ENCODE results near the gene COG8. TPM values are rescaled to one million over a fixed set of nuclear protein-coding genes. Genes with fewer than 3 reads are reported as not detected.
"Not testable (repeated sequence)": the region's sequence is repeated elsewhere in the genome, so short reads cannot be mapped to it uniquely, and the experiment has no call there.

Gene COG8, protein sequence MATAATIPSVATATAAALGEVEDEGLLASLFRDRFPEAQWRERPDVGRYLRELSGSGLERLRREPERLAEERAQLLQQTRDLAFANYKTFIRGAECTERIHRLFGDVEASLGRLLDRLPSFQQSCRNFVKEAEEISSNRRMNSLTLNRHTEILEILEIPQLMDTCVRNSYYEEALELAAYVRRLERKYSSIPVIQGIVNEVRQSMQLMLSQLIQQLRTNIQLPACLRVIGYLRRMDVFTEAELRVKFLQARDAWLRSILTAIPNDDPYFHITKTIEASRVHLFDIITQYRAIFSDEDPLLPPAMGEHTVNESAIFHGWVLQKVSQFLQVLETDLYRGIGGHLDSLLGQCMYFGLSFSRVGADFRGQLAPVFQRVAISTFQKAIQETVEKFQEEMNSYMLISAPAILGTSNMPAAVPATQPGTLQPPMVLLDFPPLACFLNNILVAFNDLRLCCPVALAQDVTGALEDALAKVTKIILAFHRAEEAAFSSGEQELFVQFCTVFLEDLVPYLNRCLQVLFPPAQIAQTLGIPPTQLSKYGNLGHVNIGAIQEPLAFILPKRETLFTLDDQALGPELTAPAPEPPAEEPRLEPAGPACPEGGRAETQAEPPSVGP
- total RNA-seq: 10 to 100 TPM; 31.7 to 36.6 TPM
- long read RNA-seq, full-length matches to known transcripts: 39 of 51 reads
- long read RNA-seq, partial matches to known transcripts: 8 of 51 reads
- long read RNA-seq, other reads (novel, unspliced or antisense): 4 of 51 reads

DNA sequence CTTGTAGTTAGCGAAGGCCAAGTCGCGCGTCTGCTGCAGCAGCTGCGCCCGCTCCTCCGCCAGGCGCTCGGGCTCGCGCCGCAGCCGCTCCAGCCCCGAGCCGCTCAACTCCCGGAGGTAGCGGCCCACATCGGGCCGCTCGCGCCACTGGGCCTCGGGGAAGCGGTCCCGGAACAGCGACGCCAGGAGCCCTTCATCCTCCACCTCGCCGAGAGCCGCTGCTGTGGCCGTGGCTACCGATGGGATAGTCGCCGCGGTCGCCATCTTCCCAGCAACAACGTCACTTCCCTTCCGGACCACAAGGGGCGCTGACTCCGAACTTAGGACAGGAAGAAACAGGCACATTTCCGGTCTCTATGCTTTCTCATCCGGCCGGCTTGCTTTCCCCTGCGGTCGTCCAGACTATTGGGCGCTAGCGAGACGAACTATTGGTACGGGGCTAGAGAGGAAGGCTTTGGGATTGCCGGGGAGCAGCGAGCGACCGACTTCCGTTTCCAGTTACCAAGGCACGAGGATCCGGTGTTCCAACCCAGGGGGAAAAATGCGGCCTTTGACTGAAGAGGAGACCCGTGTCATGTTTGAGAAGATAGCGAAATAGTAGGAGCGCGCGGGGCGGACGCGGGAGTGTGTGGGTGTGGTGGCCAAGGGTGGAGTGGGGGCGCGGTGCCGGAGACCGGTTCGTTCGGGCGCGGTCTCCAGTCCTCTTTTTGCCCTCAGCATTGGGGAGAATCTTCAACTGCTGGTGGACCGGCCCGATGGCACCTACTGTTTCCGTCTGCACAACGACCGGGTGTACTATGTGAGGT is at the start of gene COG8, which contains the start of gene NIP7:
COG8 (minus strand) TSS at position 276 of the 806 bp plus-strand sequence; CDS start at position 264, 12 bp downstream.
NIP7 (plus strand) TSS at position 484 of the 806 bp plus-strand sequence; CDS start at position 542, 58 bp downstream.
- DNase-seq (peak; percentile 95 to 97), ATAC-seq (peak; percentile 94)
- intact Hi-C loops (cut with DNase I, micrococcal nuclease): no loop called here

DNA sequence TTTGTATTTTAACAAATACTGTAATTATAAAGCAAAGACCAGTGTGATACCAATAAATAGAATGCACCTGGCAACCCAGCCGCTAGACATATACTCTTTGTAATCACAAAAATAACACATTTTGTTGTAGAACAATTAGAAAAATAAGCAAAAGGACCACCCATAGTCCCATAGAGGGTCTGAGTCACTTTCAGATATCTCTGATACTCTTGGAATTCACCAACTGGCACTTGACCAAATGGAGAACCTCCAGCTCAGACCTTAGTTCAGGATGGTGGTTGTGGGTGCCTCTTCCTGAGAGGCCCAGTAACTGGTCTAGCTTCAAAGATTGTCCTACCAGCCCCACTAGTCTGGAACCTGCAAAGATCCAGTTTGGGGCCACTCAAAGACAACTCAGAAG is 47.2 kb upstream of the COG8 start:
- ATAC-seq (no peak), DNase-seq (no peak)
- intact Hi-C loops (cut with DNase I, micrococcal nuclease): no loop called here

GRCh38 chr16:69384974-69385373 is 45.6 kb upstream of the COG8 start:
- ATAC-seq (no peak), DNase-seq (no peak)
- intact Hi-C loops (cut with DNase I, micrococcal nuclease): no loop called here

DNA sequence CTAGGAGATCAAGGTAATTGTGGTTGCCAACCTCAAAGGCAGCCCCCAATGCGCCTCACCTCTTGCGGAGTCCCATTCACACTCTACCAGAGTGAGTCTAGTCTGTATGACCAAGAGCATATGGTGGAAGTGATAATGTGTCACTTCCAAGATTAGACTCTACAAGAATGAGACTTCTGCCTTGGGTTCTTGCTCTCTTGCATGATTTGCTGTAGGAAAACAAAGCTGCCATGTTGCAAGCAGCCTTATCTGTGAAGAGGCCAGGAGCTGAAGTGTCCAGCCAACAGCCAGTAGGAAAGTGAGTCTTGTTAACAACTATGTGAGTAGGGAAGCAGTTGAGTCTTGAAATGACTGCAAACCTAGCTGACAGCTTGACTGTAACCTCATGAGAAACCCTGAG is 43.1 kb upstream of the COG8 start:
- ATAC-seq: no peak
- no peak for DNase-seq
- intact Hi-C loops (cut with DNase I, micrococcal nuclease): no loop called here

- no peak for DNase-seq
- intact Hi-C loops (cut with DNase I, micrococcal nuclease): no loop called here
- ATAC-seq: no peak
Observed at GRCh38 chr16:69381231-69381630, 41.9 kb upstream of the COG8 start.

DNA sequence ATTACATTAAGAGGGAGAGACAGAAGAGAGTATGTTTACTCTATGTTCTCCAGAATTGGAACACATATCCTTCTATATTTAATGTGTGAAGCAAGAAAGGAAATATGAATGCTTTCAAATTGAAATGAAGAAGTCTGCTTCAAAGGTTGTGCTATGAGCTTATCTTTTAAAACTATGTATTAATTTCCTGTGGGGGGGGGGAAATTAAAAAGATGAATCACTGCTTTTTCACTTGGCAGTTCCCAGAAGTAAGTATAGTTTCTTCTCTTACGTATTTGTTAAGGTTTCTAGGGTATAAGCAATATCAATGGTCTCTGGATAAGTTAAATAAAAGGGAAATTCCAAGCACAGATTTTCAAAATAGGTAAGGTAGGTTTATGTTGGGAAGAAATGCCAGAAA is 39.4 kb upstream of the COG8 start:
- intact Hi-C loops (cut with DNase I, micrococcal nuclease): no loop called here
- no peak for ATAC-seq
- no peak for DNase-seq

DNA sequence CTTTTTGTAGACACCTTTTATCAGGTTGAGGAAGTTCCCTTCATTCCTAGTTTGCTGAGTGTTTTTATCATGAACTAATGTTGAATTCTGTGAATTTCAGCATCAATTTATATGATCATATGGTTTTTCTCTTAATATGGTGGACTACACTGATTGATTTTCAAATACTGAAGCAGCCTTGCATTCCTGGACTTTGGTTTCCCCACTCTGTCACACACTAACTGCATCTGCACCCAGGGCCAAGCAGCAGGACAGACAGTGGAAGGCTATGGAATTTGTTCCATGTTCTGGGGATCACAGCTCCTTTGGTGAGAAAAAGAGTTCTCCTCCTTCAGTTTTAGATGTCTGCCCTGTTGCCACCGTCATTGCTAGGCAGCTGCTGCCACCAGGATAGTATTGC is 38.7 kb upstream of the COG8 start:
- ATAC-seq (no peak), DNase-seq (no peak)
- intact Hi-C loops (cut with DNase I, micrococcal nuclease): no loop called here

DNA sequence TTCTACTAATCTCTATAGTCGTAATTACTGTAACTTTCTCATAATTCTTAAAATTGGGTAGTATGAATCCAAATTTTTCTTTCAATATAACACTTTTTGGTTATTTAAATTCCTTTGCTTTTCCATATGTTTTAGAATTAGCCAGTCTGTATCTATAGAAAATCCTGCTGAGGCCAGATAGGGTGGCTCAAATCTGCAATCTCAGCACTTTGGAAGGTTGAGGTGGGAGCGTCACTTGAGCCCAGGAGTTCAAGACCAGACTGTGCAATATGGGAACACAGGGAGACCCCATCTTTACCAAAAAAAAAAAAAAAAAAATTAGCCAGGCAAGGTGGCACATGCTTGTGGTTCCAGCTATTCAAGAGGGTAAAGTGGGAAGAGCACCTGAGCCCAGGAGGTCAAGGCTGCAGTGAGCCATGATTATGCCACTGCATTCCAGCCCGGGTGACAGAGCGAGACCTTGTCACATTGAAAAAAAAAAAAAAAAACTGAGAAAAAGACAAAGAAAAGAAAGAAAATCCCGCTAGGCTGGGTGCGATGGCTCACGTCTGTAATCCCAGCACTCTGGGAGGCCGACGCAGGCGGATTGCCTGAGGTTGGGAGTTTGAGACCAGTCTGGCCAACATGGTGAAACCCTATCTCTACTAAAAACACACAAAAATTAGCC is 37.2 kb upstream of the COG8 start:
- DNase-seq: no peak
- ATAC-seq: no peak
- intact Hi-C loops (cut with DNase I, micrococcal nuclease): no loop called here

DNA sequence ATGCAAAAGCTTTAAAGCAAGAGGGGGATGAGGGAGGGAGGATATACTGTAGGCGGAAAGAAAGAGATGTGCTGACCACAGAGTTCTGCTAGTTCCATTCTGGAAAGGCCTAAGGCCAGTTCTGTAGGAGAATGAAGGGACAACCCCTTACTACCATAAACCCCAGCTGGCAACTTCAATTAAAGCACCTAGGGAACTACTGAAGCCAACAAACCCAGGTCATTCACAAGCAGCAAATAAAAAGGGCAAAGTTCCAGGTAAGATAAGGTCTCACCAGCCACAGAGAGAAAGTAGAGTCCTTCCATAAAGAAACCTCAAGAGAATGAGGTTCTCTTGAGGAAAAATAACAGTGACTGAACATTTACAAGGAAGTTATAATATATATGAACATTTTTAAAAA is 33.7 kb upstream of the COG8 start:
- ATAC-seq (peak; percentile 98), DNase-seq (no peak)
- intact Hi-C loops (cut with DNase I, micrococcal nuclease): no loop called here

DNA sequence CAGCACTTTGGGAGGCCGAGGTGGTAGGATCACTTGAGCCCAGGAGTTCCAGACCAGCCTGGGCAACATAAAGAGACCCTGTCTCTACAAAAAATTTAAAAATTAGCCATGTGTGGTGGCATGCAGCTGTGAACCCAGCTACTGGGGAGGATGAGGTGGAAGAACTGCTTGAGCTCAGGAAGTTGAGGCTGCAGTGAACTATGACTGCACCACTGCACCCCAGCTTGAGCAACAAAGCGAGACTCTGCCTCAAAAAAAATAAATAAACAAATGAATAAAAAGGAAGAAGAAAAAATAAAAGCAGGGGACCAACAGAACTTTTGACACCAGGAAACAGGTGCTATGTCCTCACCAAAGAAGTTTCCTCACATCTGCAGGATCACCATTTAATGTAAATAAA is 32.2 kb upstream of the COG8 start:
- ATAC-seq: no peak
- intact Hi-C loops (cut with DNase I, micrococcal nuclease): no loop called here

DNA sequence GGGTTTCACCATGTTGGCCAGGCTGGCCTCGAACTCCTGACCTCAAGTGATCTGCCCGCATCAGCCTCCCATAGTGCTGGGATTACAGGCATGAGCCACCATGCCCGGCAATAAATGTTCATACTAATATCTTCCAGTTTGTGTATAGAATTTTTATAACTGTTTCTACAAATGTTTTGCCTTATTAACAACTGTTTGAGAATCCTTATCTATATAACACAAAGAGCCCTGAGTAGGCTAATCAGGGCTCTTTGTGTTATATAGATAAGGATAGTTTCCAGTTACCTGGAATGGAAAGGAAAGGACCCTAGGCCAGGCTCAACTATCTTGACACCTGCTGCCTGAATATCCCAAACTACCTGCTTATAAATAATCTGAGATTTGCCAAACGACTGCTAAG is 29.5 kb upstream of the COG8 start:
- ATAC-seq: no peak
- intact Hi-C loops (cut with DNase I, micrococcal nuclease): no loop called here
- no peak for DNase-seq

More for the DNA sequence above, 32.2 kb upstream of the COG8 start:
- no peak for DNase-seq

- intact Hi-C loops (cut with DNase I, micrococcal nuclease): no loop called here
Observed at GRCh38 chr16:69367980-69368379, 28.6 kb upstream of the COG8 start.

DNA sequence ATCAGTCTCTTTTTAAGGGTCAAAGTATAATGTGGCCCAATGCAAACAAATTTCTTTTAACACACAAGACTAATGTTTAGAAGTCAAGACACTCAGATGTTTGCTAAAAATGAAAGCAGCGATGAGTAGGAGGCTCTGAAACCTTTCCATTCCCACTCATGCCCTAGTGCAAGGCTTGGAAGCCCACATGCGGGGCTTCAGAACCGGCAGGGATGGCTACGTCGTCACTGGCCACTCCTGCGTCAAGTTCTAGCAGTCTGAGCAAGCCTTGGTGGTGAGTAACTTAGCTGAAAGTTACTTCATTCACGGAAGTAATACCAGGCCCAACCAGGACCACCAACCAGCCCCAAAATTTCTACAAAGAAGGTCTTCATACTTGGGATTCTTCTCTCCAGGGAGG is 27.1 kb upstream of the COG8 start:
- intact Hi-C loops (cut with DNase I, micrococcal nuclease): no loop called here
- DNase-seq: no peak
- ATAC-seq: no peak

More at GRCh38 chr16:69367980-69368379, 28.6 kb upstream of the COG8 start:
- ATAC-seq: no peak
- DNase-seq: no peak

DNA sequence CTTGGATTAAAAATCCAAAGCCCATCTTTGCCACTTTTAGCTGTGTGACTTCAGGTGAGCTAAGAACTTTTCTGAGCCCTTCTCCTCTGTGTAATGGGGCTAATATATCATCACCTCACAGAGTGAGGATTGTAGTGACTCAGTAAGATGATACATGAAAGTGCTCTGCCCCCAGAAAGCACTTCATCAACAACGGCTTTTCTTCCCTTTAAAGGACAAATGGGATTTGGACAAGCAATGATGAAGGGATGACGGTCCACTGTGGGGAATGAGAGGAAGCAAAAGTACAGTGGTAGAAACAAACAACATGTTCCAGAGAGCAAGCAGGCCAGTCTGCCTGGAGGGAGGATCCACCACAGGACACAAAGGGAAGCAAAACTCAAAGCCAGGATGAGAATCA is 26.5 kb upstream of the COG8 start:
- intact Hi-C loops (cut with DNase I, micrococcal nuclease): no loop called here
- ATAC-seq (no peak), DNase-seq (no peak)

GRCh38 chr16:69364088-69364487 is 24.7 kb upstream of the COG8 start:
- DNase-seq (no peak), ATAC-seq (no peak)
- intact Hi-C loops (cut with DNase I, micrococcal nuclease): no loop called here

DNA sequence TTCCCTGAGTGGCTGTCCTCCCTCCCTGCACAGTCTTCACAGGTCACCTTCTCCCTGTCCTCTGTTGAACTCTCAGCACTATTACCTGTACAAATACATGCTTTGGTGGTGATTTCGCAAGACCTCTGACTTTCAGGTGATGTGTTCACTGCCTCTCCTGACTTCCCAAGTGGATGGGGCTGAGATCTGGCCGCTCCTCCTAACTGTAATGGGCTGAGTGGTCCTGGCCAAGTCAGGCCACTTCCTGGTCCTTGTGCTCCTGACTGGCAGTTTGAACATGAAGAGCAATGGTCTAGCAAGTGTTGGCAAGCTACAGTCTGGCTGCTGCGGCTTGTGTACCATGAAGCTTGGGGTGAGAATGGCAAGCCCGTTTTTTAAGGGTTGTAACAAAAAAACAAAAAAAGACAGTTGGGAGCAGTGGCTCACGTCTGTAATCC is 23.9 kb upstream of the COG8 start:
- intact Hi-C loops (cut with DNase I, micrococcal nuclease): no loop called here
- DNase-seq: no peak

GRCh38 chr16:69360070-69360469 is 20.7 kb upstream of the COG8 start:
- ATAC-seq: peak; percentile 69
- intact Hi-C loops (cut with DNase I, micrococcal nuclease): not testable (repeated sequence)

More for the DNA sequence above, 23.9 kb upstream of the COG8 start:
- peak; percentile 7 for ATAC-seq

DNA sequence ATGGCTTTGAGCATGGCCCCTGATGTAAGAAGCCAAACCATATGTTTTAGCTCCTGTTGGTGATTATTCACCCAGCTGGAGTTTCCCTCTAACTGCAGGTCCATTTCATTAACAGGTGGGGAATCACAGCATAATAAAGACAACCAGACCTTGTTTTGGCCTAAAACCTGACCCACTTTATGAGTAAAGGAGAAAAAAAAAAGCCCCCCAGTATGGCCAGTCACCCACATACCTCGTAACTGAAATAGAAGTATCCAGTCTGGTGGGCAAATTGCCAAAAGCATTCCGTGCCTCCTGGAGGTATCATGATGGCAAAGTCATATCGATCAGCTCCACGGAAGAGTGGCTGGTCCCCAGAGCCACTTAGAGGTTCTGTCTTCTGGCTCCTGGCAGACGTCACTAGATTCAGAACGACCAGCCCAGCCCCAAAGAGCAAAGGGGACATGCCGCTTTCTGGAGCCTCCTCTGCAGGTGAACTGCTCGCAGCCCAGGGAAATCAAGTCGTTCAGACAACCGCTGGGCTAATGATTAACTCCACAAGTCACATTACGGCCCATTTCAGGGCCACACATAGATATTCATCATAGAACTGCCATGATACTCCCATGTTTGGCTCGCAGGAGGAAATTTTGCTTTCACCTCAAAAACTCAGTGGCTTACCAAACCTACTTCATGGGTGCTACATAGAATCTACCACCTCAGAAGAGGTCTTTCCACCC is 12.1 kb upstream of the COG8 start, which contains the start of gene TMED6:
TMED6 (minus strand) TSS at position 478 of the 719 bp plus-strand sequence; CDS start at position 445, 33 bp downstream.
- intact Hi-C loops (cut with DNase I, micrococcal nuclease): no loop called here
- DNase-seq: peak; percentile 67 to 79
- ATAC-seq: peak; percentile 96

More at GRCh38 chr16:69360070-69360469, 20.7 kb upstream of the COG8 start:
- DNase-seq: not testable (repeated sequence)

Measured in left colon (tissue), 2 donors.